GM21367 (cell line): Measurements from ENCODE around the gene GLTP.
"Not testable (repeated sequence)": the region's sequence is repeated elsewhere in the genome, so short reads cannot be mapped to it uniquely, and the experiment has no call there.

Experiments
- ATAC-seq: cut with Tn5 transposase; IDR thresholded peaks from one replicate; pipeline ENCODE4 v1.9.1; 2021; ENCODE audit not compliant: unreplicated experiment

The GLTP gene

DNA sequence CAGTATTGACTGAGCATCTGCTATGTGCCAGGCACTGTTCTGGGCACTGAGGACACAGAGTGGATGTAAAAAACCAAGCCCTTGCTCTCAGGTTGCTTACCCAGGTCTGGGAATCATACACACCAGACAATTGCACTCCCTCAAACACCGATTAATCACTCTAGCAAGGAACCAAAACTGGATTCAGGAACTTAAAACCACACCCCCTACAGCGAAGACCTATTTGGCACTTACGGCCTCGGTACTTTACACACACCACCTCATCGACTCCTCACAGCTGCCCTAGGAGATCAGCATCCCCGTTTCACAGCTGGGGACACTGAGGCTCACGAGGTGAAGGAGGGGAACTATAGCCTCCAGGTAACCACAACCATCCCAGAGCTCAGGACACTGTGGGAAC lies 1.6 kb downstream of the GLTP start:
- ATAC-seq, result no peak

DNA sequence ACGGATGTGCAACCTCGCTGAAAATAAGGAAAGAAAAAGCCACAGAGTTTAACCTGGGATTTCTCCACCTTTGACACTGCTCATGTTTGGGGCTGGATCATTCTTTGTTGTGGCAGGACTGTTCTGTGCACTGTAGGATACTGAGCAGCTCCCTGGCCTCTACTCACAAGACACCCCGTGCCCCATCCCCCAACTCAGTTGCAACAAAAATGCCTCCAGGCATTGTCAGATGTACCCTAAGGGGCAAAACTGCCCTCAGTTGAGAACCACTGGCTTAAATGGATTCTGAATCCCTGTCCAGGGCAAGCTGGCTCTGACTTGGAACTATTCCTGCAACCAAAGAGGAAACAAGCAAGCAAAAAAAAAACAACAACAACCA lies 2.1 kb downstream of the GLTP start:
- ATAC-seq, result no peak

DNA sequence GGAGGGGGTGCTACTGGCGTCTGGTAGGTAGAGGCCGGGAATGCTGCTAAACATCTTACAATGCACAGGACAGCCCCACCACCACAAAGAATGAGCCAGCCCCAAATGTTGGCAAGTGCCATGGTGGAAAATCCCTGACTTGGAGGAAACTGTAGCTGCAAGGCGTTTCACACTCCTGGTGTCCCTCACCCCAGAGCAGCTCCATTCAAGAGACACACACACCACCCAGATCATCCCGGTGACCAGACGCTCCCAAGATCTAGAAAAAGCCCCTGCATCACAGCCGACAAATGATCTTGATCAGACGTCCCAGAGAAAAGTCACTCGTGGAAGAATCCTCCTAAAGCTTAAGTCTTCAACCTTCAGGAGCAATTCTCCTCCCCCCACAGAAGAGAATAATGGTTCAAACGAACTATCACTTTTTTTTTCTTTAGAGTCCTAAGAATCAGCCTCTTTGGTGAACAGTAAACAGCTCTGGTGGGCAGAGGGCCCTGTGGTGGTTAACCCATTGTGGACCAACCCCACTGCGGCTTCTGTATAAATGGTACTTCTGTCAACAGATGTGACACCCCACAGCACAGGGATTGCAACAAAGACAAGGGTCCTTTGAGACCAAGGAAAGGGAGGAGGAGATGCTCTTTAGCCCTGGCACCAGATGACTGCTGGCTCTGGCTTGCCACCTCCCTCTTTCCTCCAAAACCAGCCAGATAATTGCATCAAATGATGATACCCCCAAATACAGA lies 2.7 kb downstream of the GLTP start:
- no peak for ATAC-seq

DNA sequence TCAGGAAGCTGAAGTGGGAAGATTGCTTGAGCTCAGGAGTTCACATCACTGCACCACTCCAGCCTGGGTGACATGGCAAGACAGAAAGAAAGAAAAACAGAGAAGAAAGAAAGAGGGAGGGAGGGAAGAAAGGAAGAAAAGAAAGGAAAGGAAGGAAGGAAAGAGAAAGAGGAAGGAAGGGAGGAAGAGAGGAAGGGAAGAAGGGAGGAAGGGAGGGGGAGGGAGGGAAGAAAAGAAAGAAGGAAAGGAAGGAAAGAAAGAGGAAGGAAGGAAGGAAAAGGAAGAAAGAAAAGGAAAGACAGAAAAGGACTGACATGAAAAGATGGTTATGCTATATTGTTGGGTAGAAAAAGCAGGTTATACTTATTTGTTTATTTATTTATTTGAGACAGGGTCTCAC lies 3.9 kb downstream of the GLTP start:
- no peak for ATAC-seq

DNA sequence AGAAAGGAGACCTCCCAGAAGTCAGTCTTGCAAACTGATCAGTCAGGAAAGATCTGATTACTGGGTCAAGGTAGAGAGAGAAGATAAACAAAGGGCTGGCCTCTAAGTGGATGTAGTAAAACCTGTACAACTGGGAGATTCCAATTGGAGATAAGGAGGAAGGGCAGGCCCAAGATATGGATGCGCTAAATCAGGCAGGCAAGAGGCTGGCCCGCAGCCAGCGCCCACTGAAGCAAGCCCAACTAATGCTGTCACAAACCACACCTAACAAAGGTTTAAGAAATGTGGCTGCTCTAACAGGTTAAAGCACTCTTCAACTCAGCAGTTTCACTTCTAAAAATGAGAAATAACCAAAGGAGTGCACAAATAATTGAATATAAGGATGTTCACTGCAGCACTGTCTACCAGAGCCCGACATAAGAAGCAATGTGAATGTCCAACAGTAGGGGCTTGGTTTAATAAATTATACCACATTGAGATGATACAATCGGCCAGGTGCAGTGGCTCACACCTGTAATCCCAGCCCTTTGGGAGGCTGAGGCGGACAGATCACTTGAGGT lies 4.7 kb downstream of the GLTP start:
- no peak for ATAC-seq

DNA sequence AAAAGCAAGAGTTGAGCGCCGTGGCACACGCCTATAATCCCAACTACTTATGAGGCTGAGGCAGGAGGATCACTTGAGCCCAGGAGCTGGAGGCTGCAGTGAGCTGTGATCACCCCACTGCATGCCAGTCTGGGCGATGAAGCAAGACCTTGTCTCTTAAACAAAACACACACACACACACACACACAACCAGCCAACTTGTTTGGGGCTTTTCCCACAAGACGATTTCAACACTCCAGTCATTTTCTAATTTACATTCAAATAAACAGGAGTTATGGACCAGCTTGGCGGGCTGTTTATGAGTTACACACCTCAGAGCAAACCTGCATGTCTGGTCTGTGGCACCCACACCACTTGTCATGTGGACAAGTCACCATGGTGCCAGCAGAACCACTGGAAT lies 6.7 kb downstream of the GLTP start:
- ATAC-seq, result no peak

DNA sequence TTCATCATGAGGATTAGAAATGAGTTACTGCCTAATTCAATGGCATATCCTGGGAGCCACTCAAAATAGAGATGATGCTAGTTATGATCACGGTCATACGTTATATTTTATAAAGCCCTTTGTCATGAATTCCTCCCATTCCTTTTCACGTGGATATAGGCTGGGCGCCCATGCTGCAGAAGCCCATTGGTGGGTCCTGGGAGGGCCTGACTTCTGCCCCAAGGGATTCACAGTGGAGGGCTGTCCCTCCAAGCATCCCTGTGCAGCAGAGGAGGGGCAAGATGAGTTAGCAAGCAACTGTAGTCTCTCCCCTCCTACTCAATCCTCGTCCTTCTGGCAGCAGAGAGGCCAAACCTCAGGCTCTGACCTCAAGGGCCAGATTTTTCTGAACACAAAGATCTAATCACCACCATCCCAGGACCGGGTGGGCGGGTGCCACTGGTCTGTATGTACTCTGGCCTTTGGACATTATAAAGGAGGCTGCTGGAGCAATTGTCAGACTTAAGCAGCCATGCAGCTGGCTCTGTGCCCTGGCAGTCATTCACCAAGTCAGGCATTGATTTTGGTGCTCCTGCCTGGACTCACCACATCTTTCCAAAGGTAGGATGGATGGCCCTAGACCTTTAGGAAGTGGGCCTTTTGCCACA lies 8.6 kb downstream of the GLTP start:
- ATAC-seq, result no peak

DNA sequence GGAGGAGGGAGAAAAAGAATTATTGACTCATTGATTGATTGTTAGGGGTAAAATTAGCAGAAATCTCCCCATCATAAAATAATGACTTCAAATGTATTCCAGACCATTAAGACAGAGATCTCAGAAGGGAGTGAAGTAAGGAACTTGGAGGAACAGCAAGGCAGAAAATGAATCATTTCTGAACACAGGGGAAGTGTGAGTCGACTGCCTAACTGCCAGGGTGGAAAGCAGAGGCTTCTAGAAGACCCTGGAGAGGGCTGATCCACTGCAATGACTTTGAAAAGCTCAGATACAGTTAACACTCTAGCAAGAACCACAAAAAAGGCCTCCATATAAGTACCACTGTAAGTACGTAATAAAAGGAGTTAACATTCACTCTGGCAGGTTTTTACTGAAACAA lies 9.7 kb downstream of the GLTP start:
- no peak for ATAC-seq

DNA sequence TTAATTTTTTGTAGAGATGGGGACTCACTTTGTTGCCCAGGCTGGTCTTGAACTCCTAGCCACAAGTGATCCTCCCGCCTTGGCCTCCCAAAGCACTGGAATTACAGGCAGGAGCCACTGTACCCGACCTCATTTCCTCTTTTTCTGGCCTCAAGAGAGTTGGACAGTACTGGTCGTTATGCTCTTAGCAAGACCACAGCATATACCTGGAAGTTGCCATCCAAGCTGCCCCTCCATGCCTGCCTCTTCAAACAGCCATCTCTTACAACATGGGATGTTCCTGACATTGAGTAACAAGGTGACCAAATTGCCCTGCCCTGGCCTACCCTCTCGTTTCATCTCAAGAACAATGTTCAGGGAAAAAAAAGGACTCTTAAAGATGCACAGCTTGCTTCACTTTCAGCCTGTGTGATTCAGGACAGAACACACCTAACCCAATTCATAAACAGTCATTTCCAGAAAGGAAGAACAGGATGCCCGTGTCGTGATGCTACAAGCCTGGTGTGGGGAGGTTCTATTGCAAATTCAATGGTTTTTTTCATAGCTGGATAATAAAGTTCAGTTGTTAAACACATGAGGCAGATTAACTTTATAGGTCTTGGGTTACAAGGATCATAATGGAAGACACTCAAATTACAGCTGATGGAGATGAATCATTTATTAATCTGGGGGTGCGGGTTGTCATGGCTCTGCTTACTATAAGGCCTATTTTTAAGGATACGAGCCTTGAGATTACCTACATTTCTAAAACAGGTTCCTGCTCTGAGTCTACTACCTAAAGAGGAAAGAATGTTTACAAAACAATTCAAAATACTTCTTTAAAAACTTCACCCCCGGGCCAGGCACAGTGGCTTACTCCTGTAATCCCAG lies 11.9 kb downstream of the GLTP start:
- no peak for ATAC-seq

DNA sequence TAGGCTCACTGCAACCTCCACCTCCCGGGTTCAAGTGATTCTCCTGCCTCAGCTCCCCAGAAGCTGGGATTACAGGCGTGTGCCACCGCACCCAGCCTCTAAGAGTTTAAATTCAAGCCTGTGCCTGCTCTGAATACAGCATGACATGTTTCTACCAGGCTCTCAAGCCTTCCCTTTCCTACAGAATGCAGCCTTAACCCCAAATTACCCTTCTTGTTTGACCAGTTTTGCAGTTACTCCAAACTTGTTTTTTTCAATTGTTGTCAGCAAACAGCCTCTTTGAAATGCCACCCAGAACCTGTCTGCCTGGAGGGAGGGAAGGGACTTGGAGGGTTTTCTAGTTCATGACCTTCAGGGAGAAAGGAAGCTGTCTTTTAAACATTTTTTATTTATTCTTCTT lies 15.4 kb downstream of the GLTP start:
- ATAC-seq, result no peak

DNA sequence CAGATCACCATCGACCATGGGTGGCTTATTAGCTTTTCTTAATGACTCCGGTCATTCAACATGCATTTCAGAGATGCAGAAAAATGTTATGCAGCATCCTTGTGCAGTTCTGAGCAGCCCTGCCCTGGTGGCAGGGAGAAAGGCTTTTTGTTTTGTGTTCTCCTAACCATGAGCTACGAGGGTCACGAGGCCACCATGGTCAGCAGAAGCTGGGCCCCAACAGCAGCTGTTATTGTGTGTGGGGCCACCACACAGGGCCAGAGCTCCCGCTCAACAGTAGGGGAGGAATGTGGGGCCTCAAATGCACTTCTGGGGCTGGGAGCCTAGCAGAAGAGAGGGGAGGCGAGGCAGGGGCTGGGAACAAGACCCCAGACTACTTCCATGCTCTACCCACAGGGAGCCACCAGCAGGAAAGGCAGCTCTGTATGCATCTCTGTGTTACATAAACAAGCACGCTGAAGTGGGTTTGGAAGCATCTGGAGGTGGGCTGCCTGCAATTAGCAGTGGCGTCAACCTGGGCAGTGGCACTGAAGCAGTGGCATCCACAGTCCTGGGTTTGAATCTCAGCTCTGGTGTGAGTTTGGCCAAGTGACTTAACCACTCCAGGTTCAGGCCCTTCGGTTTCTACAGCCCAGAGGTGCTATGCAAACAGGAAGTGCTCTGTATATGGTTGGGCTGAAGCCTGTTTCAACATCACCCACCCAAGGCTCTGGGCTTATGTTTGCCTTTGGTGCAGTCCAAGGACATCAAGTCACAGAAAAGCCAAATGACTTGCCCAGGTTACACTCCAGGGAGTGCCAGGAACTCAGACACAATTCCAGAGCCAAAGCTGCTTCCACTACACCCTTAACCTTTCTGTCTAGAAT lies 16.3 kb downstream of the GLTP start:
- no peak for ATAC-seq

DNA sequence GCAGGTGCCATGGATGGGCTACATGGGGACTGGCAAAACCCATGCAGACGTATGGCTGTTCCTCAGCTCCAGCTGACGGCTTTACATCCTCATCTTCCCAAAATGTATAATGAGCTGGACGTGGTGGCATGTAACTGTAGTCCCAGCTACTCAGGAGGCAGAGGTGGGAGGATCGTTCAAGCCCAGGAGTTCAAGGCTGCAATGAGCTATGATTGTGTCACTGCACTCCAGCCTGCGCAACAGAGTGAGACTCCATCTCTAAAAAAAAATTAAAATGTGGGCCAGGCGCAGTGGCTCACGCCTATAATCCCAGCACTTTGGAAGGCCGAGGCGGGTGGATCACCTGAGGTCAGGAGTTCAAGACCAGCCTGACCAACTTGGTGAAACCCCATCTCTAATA lies 17.9 kb downstream of the GLTP start:
- ATAC-seq, result not testable (repeated sequence)

DNA sequence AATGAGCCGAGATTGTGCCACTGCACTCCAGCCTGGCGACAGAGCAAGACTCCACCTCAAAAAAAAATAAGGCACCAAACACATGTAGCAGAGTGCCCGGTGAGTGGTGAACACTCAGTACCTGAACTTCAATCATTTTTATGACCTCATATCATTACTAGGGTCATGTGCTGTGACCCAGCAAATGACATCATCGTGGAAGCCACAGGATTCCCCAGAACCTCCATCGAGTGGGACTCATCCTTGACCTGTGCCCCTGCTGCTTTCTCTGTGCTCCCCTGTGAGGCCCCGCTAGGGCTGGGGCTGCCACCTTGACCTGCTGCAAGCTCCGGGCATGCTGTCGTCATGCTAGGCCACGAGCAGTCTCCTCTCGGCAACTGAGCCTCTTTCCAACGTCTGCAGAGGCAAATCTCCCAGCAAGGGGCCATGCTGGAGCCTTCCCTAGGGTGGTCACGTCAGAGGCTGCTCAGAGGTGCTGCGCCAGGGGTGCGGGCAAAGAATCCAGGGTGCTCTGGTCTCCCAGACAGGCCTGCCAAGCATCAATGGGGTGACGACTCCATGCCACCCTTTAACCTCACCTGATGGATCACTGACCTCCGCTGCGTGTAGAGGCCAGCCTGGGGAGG lies 18.5 kb downstream of the GLTP start:
- no peak for ATAC-seq

DNA sequence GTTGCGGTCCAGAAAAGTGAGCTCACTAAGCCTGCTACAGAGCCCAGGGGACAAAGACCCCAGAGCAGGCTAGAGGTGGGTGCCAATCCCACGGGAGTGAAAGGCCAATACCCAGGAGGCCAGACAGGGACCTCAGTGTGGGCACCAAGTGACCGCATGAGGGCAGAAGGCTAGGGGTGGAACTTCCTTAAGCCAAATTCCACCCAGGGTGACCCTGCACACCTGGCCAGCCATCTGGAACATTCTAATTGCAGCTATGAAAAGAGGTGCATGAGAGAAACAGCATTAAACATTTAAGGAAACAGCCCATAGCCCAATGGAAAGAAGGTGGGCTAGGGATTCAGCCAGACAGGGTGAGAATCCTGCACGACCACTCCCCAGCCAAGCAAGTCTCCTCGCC lies 19.4 kb downstream of the GLTP start:
- ATAC-seq, result no peak

DNA sequence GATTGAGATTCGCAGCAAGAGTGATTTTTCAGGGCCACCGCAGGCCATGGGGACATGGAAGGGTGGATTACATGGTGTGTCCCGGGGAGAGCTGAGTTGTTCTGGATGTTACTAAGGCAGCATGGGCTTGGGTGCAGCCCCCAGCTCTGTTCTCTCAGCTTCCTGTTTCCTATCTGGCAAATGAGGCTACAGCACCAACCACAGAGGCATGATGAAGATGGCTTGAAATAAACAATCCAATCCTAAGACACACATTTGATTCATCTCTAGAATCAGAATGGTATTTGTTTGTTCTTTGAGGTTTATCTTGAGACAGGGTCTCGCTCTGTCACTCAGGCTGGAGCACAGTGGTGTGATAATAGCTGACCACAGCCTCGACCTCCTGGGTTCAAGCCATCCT lies 21.6 kb downstream of the GLTP start:
- ATAC-seq, result no peak

DNA sequence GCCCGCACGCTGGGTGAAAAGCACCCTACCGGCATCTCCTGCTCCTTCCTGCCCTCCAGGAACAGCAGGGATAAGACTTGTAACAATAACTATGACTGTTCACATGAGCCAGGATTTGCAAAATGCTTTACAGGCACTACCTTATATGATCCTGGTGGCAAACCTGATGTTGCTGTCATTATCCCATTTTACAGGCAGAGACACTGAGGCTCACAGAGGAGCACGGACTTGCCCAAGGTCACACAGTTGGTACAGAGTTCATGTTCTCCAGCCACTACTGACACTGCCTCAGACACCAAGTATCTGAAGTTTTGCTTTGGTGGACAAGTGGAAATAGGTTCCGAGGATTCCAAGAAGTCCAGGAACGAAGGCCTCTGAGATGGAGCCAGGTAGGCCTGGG lies 22.6 kb downstream of the GLTP start:
- ATAC-seq, result no peak

DNA sequence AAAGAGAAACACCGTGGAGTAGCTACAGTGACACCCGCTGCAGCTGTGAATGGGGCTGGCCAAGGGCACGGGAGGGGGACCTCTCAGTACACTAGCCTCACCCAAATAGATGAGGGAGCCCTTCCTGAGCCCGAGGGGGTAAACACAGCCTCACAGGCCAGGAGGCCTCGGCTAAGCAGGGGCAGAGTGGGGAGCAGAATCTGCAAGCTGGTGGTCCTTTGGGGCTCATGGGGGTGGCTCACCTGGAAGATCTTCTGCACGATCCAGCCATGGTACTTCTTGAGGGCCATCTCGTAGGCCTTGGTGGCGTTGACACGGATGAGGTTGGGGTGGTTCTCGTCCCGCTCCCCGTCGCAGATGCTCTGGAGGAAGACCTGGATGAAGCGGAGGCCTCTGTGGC lies 25.0 kb downstream of the GLTP start:
- no peak for ATAC-seq

DNA sequence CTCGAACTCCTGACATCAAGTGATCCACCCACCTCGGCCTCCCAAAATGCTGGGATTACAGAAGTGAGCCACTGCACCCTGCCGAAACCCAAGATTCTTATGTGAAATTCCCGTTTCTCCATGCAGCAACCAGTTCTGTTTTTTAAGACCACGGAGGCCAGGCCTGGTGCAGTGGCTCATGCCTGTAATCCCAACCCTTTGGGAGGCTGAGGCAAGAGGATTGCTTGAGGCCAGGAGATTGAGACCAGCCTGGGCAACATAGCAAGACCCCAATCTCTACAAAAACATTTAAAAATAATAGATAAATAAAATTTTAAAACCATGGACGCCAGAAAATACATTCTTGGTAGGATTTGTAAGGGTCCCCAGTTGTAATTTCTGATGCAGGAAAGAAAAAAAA lies 29.8 kb downstream of the GLTP start:
- ATAC-seq, result not testable (repeated sequence)

DNA sequence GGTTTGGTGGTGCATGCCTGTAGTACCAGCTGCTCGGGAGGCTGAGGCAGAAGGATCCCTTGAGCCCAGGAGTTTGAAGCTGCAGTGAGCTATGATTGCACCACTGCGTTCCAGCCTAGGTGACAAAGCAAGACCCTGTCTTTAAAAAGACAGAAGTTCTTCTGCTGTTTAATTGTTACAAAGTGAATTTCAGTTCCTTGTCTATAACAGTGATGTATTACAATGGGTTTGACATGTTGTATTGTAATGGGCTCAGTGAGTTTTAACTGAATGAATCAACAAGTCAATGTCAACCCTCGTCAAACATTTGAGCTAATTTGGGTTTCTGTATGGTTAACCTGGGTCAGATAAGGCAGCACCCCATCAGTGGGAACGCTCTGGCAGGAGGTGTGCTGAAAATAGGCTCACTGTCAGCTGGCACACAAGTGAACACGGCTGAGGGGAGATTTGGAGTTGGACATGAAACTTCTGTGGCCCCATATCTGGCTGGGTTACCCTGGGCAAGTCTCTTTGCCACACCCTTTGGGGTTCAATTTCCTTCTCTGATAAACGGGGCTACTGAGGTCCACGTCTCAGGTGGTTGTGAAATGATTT lies 33.1 kb downstream of the GLTP start:
- ATAC-seq, result no peak

DNA sequence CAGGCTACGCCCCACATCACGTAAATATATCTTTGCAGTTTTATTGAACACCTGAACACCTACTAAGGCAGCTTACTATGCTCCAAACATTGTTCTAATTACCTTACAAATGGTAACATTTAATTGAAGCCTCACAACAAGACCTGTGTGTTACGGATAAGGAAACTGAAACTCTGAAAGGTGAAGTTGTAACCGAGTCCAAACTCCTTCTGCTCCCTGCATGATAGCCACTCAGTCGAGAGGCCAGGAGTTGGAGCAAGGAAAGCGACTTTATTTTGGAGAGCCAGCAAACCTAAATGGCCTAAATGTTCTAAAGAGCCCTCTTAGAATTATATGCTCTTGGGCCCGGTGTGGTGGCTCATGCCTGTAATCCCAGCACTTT lies 34.5 kb downstream of the GLTP start:
- ATAC-seq, result no peak
